OCI-LY1 (cell line): ENCODE data around the gene EIF3K.

ENCODE experiments used
- H2AFZ ChIP-seq: fragments of 200-600 bp; sonication (generic), shearing (Covaris generic); 2 replicates; pipeline ENCODE4 v1.6.0; 2014; ENCODE audit warnings: antibody characterized with exemption, mild to moderate bottlenecking, low read length
- H3F3A ChIP-seq: fragments of 200-600 bp; sonication (generic), shearing (Covaris generic); 2 replicates; pipeline ENCODE4 v1.6.0; 2014; ENCODE audit warnings: mild to moderate bottlenecking, antibody characterized with exemption, low read length, moderate library complexity; ENCODE audit not compliant: insufficient read depth
- H3K27ac ChIP-seq: fragments of 200-600 bp; sonication (generic); 2 replicates; pipeline ENCODE4 v1.5.1; 2014; ENCODE audit warnings: low read length, mixed run types, mild to moderate bottlenecking, low read depth; ENCODE audit not compliant: poor library complexity, severe bottlenecking
- H3K27me3 ChIP-seq: fragments of 200-600 bp; sonication (generic); 2 replicates; pipeline ENCODE4 v1.6.0; 2014; ENCODE audit warnings: antibody characterized with exemption, mild to moderate bottlenecking, low read length, moderate library complexity; ENCODE audit not compliant: insufficient read depth
- H3K36me3 ChIP-seq: fragments of 200-600 bp; sonication (generic); 2 replicates; pipeline ENCODE4 v1.6.1; 2014; ENCODE audit warnings: mild to moderate bottlenecking, antibody characterized with exemption, low read length, moderate library complexity, mixed read lengths; ENCODE audit not compliant: insufficient read depth
- H3K4me1 ChIP-seq: fragments of 200-600 bp; sonication (generic); 2 replicates; pipeline ENCODE4 v1.5.1; 2014; ENCODE audit warnings: mild to moderate bottlenecking, low read length, moderate library complexity; ENCODE audit not compliant: insufficient read depth, severe bottlenecking
- H3K4me2 ChIP-seq: fragments of 200-600 bp; sonication (generic), shearing (Covaris generic); 2 replicates; pipeline ENCODE4 v1.6.1; 2014; ENCODE audit warnings: low read length
- H3K4me3 ChIP-seq: fragments of 200-600 bp; sonication (generic); 2 replicates; pipeline ENCODE4 v1.5.1; 2014; ENCODE audit warnings: low read length, low read depth, mild to moderate bottlenecking, mixed read lengths; ENCODE audit not compliant: poor library complexity, severe bottlenecking
- H3K79me2 ChIP-seq: fragments of 200-600 bp; shearing (Covaris generic); 2 replicates; pipeline ENCODE4 v1.6.1; 2016; ENCODE audit warnings: mixed run types, low read length, mixed read lengths; ENCODE audit not compliant: insufficient read depth
- H3K9ac ChIP-seq: fragments of 200-600 bp; sonication (generic), shearing (Covaris generic); 2 replicates; pipeline ENCODE4 v1.6.1; 2014; ENCODE audit warnings: mild to moderate bottlenecking, low read length, mixed read lengths
- H3K9me2 ChIP-seq: fragments of 200-600 bp; sonication (generic), shearing (Covaris generic); 2 replicates; pipeline ENCODE4 v1.6.1; 2014; ENCODE audit warnings: low read depth, mild to moderate bottlenecking, low read length, mixed read lengths
- H3K9me3 ChIP-seq: fragments of 200-600 bp; shearing (Covaris generic); 2 replicates; pipeline ENCODE4 v1.6.1; 2014; ENCODE audit warnings: low read length, mixed read lengths
- H4K20me1 ChIP-seq: fragments of 200-600 bp; sonication (generic), shearing (Covaris generic); 2 replicates; pipeline ENCODE4 v1.6.0; 2016; ENCODE audit warnings: mild to moderate bottlenecking, low read length; ENCODE audit not compliant: insufficient read depth
- EZH2 ChIP-seq: fragments of 200-600 bp; sonication (generic), shearing (Covaris generic); IDR thresholded peaks from 2 replicates; pipeline ENCODE4 v1.8.0; 2017; ENCODE audit warnings: borderline replicate concordance, mixed run types, mild to moderate bottlenecking, antibody characterized with exemption, low read length, moderate library complexity, mixed read lengths
- TF ChIP-seq, protein P1 (sequence below): fragments of 200-600 bp; sonication (generic), shearing (Covaris generic); IDR thresholded peaks from 2 replicates; pipeline ENCODE4 v1.5.1; 2017; ENCODE audit warnings: mild to moderate bottlenecking, antibody characterized with exemption, low read length, moderate library complexity, mixed read lengths

EIF3K gene

GRCh38 chr19:38583985-38584305, 35.0 kb upstream of the EIF3K start:
- no peak overlapping the region for H2AFZ ChIP-seq
- no peak overlapping the region for H3K4me3 ChIP-seq
- H4K20me1 ChIP-seq = no peaks in the 10 kb centered on the region
- H3K4me1 ChIP-seq = peaks cover 6% of the 10 kb centered on the region
- H3K36me3 ChIP-seq = peaks cover 14% of the 10 kb centered on the region
- no peaks in the 10 kb centered on the region for H3F3A ChIP-seq
- H3K4me2 ChIP-seq = no peak overlapping the region
- H3K9me2 ChIP-seq = no peaks in the 10 kb centered on the region
- no peak overlapping the region for H3K9ac ChIP-seq
- no peaks in the 10 kb centered on the region for H3K79me2 ChIP-seq
- TF ChIP-seq EZH2 = no peak
- TF ChIP-seq, protein P1, sequence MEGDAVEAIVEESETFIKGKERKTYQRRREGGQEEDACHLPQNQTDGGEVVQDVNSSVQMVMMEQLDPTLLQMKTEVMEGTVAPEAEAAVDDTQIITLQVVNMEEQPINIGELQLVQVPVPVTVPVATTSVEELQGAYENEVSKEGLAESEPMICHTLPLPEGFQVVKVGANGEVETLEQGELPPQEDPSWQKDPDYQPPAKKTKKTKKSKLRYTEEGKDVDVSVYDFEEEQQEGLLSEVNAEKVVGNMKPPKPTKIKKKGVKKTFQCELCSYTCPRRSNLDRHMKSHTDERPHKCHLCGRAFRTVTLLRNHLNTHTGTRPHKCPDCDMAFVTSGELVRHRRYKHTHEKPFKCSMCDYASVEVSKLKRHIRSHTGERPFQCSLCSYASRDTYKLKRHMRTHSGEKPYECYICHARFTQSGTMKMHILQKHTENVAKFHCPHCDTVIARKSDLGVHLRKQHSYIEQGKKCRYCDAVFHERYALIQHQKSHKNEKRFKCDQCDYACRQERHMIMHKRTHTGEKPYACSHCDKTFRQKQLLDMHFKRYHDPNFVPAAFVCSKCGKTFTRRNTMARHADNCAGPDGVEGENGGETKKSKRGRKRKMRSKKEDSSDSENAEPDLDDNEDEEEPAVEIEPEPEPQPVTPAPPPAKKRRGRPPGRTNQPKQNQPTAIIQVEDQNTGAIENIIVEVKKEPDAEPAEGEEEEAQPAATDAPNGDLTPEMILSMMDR = no peak
- H3K27me3 ChIP-seq = no peaks in the 10 kb centered on the region
- H3K9me3 ChIP-seq = no peaks in the 10 kb centered on the region
- H3K27ac ChIP-seq = no peak overlapping the region

DNA sequence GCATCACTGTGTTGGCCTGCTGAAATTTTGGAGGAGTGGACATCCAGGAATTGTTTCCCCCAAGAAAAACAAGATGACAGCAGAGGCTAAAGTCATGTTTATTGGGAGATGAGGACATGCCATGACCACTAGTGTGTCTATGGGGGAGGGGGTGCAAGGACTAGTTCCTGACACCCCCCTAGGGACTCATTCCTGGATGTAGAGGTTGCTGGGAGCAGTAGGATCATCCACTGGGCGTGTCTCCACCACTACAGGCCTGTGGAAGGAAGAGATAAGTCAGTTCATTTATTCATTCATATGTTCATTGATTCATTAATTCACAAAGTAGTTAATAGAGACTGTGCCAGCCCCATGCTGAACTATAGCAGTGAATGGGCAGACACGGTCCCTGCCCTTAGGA, 31.4 kb upstream of the EIF3K start:
- no peaks in the 10 kb centered on the region for H3K9me3 ChIP-seq
- H3F3A ChIP-seq = no peaks in the 10 kb centered on the region
- TF ChIP-seq, protein P1 = no peak
- no peak for TF ChIP-seq EZH2
- H3K27ac ChIP-seq = no peak overlapping the region
- no peak overlapping the region for H3K4me3 ChIP-seq
- no peaks in the 10 kb centered on the region for H3K27me3 ChIP-seq
- H4K20me1 ChIP-seq = no peaks in the 10 kb centered on the region
- no peaks in the 10 kb centered on the region for H3K9me2 ChIP-seq
- H3K4me1 ChIP-seq = peaks cover 6% of the 10 kb centered on the region
- no peak overlapping the region for H3K9ac ChIP-seq
- H3K79me2 ChIP-seq = no peaks in the 10 kb centered on the region
- H3K36me3 ChIP-seq = peaks cover 37% of the 10 kb centered on the region
- no peak overlapping the region for H2AFZ ChIP-seq
- H3K4me2 ChIP-seq = no peak overlapping the region

- Histone ChIP-seq H3K9me2 (no peaks in the 10 kb centered on the region), H3K36me3 (peaks cover 39% of the 10 kb centered on the region), H3K79me2 (no peaks in the 10 kb centered on the region), H3K9me3 (no peaks in the 10 kb centered on the region), H4K20me1 (no peaks in the 10 kb centered on the region), H3K4me2 (no peak overlapping the region), H3K27me3 (no peaks in the 10 kb centered on the region), H3K4me3 (no peak overlapping the region), H3K4me1 (peaks cover 6% of the 10 kb centered on the region), H2AFZ (no peak overlapping the region), H3K9ac (no peak overlapping the region), H3F3A (no peaks in the 10 kb centered on the region), H3K27ac (no peak overlapping the region)
- TF ChIP-seq EZH2 = no peak
- TF ChIP-seq, protein P1 = no peak
Observed at GRCh38 chr19:38588041-38588440, 30.9 kb upstream of the EIF3K start.
